Kidney glomerular epithelial cell (primary cell): ENCODE data around the gene WRAP73.

ENCODE experiments used
- DNase-seq: peaks from one replicate; lab custom pipeline; 2025; lab: John Stamatoyannopoulos, UW

The WRAP73 gene, protein sequence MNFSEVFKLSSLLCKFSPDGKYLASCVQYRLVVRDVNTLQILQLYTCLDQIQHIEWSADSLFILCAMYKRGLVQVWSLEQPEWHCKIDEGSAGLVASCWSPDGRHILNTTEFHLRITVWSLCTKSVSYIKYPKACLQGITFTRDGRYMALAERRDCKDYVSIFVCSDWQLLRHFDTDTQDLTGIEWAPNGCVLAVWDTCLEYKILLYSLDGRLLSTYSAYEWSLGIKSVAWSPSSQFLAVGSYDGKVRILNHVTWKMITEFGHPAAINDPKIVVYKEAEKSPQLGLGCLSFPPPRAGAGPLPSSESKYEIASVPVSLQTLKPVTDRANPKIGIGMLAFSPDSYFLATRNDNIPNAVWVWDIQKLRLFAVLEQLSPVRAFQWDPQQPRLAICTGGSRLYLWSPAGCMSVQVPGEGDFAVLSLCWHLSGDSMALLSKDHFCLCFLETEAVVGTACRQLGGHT

DNA sequence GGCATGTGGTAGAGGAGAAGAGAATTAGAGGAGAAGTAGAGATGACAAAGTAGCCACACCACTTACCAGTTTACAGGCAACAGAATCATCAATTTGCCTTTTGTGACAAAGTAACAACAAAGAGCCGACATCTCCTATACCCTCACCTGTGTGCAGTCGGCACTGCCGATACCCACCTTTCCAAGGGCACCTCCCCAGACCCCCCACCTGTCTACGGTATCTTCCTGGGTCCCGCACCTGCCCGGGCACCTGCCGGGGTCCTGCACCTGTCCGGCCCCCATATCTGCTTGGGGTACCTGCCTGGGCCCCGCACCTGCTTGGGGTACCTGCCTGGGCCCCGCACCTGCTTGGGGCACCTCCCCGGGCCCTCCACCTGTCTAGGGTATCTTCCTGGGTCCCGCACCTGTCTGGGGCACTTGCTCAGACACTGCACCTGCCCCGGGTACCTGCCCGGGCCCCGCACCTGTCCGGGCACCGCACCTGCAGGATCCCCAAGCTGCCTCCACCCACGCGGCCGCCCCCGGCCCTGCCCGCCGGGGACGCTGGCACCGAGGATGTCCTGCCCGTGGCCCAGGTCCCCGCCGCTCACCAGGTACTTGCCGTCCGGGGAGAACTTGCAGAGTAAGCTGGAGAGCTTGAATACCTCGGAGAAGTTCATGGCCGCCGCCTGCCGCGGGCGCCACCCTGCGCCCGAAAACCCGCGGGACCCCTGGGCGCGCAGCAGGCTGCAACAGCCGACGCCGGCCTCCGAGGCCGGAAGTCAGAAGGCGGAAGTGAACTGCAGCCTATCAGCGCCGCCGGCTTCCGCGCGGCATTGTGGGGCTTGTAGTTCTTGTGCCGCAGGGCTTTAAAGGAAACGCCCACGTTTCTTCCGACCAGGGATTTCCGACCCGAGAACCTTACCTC, at the start of gene WRAP73:
Gene WRAP73, minus strand, starts transcription at position 762 of the 906 bp plus-strand sequence. Its CDS starts 104 bp downstream, at position 658.
- DNase-seq: peak; percentile 68

DNA sequence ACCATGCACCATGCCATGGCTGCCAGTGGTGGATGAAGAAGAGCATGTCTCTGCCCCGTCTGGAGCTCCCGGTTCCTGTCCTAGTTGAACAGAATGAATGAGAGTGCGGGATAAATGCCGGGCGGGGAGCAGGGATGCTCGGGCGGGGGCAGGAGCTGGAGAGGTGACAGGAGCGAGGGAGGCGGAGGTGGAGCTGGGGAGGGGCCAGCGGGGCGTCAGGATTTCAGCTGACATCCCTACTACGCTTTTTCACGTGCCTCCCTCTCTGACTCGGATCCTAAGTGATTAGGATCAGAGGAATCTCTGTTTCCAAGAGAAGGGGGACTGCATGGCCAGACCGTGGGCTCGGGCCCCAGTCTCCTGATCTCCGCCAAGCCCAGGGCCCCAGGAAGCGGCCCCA, 49.7 kb upstream of the WRAP73 start:
- DNase-seq: no peak

GRCh38 chr1:3698660-3699408, 48.9 kb upstream of the WRAP73 start:
- DNase-seq: no peak

- no peak for DNase-seq
Observed at GRCh38 chr1:3697810-3698209, 47.9 kb upstream of the WRAP73 start.

GRCh38 chr1:3697104-3697503, 47.2 kb upstream of the WRAP73 start:
- no peak for DNase-seq

- no peak for DNase-seq
Observed at GRCh38 chr1:3696689-3697088, 46.8 kb upstream of the WRAP73 start.

DNA sequence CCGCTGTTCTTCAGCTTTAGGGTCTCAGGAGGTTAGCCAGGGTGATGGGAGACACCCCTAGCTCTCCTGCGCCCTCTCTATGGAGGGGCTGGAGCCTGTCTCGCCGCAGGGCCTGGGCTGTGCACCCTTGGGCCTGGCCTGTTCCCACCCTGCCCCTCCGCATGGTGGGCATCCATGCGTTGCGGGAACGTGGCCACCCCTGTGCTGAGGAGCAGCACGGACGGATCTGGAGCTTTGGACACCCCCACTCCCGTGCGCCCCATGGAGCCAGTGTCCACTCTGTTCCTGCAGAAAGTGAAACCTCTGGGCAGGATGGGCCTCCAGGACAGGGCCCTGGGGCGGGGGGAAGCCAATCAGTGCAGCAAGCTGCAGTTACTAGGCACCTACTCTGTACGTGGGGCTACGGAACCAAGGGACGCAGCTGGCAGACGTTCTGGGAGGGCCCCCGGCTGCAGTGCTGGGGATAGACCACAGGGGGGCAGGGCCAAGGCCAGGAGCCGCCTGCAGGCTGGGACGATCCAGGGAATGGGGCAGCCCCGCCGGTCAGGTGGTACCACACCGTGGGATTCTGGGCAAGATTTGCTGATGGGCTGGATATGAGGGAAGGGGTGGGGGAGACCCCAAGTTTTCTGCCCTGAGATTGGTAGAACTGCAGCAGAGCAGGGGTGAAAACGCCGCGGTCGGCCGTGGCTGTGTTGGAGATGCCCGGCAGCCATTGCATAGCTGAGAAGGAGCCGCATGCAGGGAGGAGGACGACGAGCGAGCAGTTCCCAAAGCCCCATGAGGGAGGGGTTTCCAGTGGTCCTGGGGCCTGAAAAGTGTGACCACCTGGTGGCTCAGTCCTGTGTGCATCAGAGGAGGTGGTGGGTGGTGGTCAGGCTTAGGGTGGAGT, 45.7 kb upstream of the WRAP73 start:
- DNase-seq: no peak

DNA sequence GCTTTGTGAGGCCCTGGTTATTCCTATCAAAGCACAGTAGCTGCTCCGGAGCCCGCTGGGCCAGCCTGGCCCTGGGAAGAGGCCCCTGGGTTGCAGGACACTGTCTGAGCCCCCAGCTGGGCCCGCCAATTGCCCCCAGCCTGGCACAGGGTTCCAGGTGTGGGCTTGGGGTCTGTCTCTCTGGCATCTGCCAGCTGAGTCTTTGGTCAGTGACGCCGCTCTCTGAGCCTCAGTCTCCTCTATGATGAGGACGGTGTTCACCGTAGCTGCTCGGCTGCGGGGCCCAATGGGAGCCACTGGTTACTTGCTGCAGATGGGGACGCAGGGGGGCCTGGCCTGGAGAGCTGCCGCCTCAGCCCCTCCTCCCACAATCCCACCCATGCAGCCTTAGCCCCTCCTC, 43.4 kb upstream of the WRAP73 start:
- DNase-seq: no peak

DNA sequence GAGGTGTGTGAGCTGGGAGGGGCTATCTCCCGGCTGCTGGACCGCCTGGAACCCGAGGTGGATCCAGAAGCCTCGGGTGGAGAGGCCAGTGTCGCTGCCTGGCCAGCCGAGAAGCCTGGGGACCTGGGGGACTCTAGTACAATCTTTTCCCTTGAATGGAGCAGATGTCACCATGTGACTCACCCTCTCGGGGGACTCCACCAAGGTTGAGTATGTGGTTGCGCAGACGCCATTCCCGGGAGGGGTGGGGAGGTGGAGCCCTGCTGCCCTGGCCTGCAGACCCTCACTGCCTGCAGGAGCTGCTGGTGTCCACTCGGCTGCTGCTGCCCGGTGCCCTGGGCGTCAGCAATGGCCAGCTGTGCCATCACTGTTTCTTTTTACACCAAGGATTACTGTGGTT, 42.7 kb upstream of the WRAP73 start:
- DNase-seq: no peak

DNA sequence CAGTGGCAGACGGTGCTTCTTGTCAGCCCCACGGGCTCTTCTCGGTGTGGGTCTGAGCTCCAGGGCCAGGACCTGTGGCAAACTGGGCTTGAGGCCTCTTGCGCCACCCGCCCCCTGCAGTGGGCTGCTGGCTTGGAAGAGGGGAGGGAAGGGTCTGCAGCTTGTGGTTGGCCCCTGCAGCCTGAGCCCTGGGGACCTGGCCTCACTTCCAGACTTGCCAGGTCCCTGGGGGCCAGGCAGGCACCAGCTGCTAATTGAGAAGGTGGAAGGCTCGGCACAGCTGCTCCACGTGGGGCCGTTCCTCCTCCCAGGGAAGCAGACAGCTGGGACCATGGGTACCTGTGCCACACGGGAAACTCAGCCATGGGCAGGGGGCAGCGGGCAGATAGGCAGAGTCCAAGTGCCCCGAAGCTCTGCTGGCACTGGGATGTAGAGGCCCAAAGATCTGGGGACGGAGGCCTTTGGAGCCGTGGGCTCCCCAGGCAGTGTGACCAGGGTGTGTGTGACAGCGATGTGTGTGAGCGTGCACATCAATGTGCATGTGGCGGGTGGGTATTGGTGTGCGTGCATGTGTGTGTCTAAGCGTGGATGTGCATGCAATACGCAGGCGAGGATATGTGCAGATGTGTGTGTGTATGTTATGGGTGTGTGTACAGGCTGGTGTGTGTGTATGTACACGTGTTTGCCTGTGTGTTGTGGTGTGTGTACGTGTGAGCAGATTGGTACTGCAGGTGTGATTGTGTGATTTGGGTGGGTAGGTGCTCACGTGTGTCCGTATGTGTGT, 41.7 kb upstream of the WRAP73 start:
- DNase-seq: no peak

GRCh38 chr1:3690282-3691065, 40.6 kb upstream of the WRAP73 start:
- DNase-seq: no peak

DNA sequence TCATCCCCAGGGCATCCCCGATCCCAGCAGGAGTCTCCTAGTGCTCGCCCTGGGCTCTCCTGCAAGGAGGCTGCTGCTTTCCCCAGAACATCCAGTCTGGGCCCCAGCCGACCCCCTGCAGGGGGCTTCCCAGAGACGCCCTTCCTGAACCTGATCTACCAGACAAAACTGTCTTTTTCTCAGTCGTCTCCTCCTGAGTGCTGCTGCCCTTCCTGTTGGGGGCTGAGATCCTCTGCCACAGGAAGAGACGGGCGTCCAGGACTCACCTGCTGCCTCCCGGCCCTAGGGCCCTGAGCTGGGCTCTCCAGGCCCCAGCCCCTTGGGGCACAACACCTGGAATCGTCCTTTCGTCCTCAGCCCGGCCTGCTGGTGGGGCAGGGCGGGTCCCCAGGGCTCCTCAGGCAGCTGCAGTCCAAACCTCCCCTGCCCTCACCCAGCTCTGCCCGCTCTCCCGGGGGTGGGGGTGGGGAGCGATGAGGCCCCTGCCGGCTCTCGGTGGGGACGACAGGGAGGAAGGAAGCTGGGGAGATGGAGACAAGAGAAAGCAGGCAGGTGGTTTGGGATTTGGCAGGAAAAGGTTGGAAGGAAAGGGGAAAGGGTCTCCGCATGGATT, 39.3 kb upstream of the WRAP73 start:
- no peak for DNase-seq

DNA sequence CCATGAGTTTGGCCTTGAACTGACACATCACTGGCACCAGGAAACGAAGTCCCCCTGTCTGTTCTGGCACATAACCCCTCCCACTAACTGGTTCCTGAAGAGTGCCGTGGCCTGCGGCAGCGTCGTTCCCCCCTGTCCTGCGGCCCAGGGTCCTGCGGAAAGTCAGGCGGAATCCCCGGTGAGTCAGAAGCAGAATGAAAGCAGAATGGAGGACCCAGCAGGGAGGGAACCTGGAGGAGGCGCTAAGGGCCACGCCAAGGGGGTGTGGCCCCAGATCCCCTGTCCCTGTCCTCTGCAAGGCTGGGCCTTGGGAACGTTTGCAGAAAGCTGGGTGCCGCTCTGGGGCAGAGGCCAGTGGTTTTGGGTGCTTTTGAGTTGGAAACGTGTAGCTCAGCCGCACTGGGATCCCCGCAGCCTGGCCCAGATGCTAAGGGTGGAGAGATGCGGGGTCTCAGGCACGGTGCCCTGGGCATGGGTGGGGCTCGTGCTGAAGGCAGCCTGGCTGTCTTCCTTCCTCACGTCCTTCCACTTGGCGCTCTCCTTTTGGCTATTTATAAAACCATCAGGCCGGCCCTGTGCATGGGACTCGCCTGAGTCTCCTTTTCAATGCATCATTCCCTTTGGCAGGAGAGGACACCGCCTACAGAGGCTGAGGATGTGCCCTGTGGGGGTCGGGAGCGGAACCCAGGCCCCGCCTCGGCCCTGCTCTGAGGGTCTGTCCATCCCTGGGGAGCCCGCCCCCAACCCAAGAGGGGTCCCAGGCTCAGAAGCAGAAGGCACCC, 38.6 kb upstream of the WRAP73 start:
- DNase-seq: no peak

DNA sequence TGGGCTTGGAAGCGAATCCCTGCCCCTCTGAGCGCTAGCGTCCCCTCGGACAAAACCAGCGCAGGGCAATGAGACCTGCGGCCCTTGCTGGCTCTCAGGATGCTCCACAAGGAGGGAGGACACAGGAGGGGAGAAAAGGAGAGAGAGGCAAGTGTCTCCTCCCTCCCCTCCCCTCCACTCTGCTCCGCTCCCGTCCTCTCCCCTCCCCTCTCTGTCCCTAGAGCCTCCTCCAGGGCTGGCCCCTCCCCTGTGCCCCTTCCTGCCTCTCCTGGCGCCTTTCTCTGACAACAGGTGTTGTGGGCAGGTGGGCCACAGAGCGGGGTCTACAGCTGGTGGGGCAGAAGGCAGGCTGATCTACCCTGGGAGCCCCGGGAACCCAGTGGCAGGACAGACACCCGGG, 37.6 kb upstream of the WRAP73 start:
- DNase-seq: no peak

- no peak for DNase-seq
Observed at GRCh38 chr1:3685906-3686305, 36.0 kb upstream of the WRAP73 start.

DNA sequence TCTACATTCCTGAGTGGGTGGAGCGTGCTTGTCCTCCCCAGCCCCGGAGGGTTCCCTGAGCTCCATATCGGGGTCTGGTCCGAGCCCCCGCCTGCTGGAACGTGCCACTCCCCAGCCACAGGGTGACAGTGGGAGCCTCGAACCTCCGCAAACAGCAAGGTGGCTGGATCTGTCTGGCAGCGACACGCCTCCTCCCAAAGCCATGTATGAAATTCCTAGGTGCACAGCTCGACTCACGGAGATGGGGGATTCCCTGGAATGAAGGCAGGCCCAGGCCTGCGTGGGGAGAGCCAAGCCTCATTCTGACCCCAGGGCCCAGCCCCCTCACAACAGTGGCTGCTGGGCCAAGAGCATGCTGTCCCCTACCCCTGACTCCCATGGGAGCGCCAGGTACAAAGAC, 35.3 kb upstream of the WRAP73 start:
- DNase-seq: no peak

DNA sequence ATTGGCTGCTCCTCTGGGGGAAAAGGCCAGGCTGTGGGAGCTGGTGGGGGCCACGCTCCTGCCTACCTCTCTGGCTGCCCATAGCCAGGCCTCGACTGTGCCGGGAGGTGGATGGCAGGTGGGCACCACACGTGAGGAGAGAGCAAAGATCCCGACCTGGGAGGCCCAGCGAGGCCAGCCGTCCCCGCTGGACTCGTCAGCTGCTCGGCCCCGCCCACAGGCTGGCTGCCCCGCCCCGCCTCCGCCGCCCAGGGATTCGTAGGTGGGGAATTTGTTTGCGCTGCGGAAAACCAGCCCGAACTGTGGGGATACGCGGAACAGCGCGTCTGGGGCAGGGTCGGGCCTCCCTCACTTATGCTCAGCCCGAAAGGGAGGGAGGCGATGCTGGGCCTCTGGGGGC, 34.1 kb upstream of the WRAP73 start:
- DNase-seq: no peak

DNA sequence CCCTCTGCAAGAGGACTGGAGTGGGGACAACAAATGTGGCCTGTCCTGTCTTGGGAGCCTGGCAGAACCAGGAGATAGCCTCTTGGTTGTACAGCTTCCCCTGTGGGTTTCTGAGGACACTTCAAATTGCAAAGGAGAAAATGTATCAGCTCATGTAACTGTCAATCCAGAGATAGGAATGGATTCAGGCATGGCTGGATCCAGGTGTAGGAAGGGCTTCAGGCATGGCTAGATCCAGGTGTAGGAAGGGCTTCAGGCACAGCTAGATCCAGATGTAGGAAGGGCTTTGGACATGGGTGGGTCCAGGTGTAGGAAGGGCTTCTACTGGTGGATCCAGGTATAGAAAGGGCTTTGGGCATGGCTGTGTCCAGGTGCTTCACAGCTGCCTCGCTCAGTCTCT, 33.3 kb upstream of the WRAP73 start:
- no peak for DNase-seq
